ENCODE measurements around the gene TRPV5. TPM values are rescaled to one million over a fixed set of nuclear protein-coding genes. Genes with fewer than 3 reads are reported as not detected.

The TRPV5 gene
- total RNA-seq, 1 donor from 2014 or later, result not detected

DNA sequence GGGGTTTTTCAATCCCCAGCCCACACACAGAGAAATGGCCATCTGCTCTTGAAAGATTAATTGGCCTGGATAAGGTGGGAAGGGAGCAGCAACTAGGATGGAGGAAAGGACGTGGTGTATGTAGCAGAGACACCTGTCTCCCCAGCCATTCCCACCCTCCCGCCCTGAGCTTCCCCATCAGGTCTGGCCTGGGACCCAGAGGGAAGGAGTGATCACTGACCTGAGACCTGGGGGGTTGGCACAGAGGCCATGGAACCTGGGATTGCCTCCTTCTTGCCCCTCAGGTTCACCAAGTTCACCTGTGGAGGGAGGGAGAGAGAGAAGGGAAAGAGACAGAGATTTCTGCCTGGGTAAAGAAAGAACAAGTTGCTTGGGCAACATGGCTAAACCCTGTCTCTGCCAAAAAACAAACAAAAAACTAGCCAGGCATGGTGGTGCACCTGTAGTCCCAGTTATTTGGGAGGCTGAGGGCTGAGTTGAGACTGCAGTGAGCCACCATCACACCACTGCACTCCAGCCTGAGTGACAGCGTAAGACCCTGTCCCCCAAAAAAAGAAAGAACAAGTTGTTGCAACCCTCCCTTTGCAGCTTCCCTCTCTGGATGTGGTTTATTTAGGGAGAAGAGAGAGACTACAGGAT lies 36.7 kb downstream of the TRPV5 start:
- DNase-seq (ENCODE audit: low read depth), result no peak
- TF ChIP-seq, protein P1, sequence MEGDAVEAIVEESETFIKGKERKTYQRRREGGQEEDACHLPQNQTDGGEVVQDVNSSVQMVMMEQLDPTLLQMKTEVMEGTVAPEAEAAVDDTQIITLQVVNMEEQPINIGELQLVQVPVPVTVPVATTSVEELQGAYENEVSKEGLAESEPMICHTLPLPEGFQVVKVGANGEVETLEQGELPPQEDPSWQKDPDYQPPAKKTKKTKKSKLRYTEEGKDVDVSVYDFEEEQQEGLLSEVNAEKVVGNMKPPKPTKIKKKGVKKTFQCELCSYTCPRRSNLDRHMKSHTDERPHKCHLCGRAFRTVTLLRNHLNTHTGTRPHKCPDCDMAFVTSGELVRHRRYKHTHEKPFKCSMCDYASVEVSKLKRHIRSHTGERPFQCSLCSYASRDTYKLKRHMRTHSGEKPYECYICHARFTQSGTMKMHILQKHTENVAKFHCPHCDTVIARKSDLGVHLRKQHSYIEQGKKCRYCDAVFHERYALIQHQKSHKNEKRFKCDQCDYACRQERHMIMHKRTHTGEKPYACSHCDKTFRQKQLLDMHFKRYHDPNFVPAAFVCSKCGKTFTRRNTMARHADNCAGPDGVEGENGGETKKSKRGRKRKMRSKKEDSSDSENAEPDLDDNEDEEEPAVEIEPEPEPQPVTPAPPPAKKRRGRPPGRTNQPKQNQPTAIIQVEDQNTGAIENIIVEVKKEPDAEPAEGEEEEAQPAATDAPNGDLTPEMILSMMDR (conservative IDR thresholded peaks at IDR 0.05; ENCODE audit: low read depth, low read length), result no peak
- H3K4me3 ChIP-seq (ENCODE audit: low read depth, low read length), result no peak overlapping the region

DNA sequence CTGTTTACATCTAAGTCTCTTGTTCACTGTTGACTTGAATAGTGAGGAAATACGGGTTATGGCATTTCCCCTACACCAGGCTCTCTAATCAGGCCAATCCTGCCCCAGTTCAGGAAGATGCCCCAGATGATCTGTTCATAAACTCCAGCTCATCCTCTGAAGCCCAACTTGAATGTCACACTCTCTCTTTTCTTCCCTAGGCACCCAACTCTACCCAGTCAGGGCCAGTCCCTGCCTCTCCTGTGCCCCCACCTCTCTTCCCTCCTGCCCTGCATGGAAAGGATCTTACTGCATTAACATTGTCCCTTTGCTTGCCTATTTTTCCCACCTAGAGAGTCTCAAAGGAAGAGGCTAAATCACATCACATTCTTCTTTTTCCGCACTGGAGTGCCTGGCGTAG lies 37.4 kb downstream of the TRPV5 start:
- no peak overlapping the region for H3K4me3 ChIP-seq (ENCODE audit: low read depth, low read length)
- TF ChIP-seq, protein P1 (conservative IDR thresholded peaks at IDR 0.05; ENCODE audit: low read depth, low read length), result no peak
- DNase-seq (ENCODE audit: low read depth), result no peak

DNA sequence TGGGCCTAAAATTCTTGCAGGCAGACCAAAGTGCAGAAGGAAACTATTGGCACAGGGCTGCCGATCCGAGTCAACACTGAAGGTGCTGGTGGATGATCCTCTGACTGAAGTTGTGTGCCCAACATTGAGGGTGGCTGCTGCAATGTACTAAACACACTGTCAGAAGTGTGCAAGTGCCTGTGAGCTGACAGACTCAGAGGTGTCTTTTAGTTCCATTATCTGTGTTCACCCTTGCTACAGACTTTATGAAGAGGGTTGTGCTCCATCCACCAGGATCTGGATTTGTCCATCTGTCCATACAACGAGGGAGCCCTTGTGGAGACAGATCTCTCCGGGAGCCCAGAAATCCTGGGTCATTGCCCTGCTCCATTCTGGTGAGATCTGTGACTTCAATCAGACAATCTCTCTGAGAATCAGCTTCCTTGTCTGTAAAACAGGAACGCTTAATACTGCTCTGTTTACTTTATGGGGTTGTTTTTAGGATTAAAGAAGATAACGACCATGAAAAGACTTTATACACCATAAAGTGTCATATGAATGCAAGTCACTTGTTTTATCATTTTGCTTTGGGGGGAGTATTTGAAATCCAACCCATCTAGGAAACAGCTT lies 38.5 kb downstream of the TRPV5 start:
- H3K4me3 ChIP-seq (ENCODE audit: low read depth, low read length), result no peak overlapping the region
- TF ChIP-seq, protein P1 (conservative IDR thresholded peaks at IDR 0.05; ENCODE audit: low read depth, low read length), result no peak
- no peak for DNase-seq (ENCODE audit: low read depth)

DNA sequence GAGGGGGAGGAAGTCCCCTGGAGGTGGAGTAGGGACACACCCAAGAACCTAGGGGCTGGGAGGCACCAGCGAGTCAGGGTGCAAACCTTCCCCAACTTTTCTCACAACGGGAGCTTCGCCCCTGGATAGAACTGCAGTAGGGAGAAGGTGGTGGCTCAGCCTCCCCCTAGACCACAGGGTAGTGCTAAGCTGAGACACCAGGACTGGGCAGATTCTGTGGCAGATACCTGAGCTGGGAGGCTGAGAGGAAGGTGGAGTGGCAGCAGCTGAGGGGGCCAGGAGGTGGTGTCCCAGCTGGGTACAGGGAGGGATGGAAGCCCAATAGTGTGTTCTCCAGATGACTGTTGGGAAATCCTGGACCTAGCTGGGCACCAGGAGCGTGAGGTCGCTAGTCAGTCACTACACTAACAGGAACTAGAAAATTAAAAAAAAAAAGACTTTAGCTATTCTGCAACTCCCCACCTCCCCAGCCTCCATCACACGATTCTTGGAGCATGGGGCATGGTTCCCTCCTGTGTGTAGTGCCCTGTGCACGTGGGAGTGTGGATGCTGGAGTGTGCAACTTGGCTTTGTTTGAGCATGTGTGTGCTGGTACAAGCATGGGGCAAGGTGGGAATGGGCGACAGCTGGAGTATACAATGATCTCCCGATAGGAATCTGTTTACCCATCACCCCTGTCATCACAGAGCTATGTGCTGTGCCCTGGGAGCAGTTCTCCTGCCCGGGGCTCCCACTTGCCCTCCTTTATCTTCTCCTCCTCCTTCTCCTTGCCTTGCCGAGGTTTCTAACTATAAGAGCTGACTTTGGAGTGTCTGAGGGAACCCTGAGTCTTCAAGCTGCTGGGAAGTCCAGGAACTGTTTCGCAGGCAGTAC lies 39.2 kb downstream of the TRPV5 start:
- no peak for DNase-seq (ENCODE audit: low read depth)

DNA sequence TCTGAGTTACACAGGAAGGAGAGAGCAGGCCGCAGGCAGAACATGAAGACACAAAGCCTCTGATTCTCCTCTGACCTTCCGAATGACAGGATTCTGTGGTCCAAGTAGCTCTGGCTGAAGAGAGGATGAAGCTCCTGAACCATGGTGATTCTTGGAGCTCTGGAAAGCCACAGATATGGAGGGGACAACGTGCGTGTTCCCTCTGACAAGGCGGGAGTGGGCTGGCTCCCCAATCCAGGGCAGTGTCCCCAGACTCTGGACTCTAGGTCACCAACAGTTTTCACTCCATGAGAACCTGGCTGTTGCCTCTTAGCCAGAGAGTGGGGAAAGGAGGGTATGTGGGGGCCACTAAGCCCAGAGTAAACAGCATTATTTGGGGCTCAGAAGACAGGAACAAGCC lies 40.6 kb downstream of the TRPV5 start:
- TF ChIP-seq, protein P1 (conservative IDR thresholded peaks at IDR 0.05; ENCODE audit: low read depth, low read length), result no peak
- no peak for DNase-seq (ENCODE audit: low read depth)
- no peak overlapping the region for H3K4me3 ChIP-seq (ENCODE audit: low read depth, low read length)

More for the DNA sequence above, 39.2 kb downstream of the TRPV5 start:
- TF ChIP-seq, protein P1 (conservative IDR thresholded peaks at IDR 0.05; ENCODE audit: low read depth, low read length), result no peak
- H3K4me3 ChIP-seq (ENCODE audit: low read depth, low read length), result no peak overlapping the region

DNA sequence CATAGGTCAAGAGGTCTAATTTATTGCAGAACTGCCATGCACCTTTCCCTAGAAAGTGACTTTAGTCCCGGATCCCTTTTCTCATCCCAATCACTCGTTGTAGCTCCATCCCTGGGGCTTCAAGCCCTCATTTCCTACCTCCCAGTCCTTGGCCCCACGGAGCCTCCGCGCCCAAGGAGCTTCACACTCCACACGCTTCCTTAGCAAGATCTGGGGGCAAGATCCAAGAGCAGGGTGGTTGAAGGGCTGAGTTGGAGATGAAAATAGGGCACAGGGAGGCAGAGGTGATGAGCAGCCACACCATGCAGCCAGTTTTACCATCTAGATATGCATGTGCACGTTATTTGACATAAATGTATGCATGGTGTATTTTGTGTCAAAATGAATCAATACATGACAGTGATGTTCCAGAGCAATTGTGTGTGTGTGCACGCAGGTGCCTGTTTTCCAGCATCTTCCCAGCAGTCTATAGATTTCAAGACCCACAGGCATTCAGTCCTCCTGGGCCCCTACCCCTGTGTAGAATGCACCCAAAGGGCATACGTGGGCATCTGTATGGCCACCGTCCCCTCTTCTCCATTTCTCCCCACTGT lies 42.0 kb downstream of the TRPV5 start:
- TF ChIP-seq, protein P1 (conservative IDR thresholded peaks at IDR 0.05; ENCODE audit: low read depth, low read length), result no peak
- no peak for DNase-seq (ENCODE audit: low read depth)

More for the DNA sequence above, 42.0 kb downstream of the TRPV5 start:
- H3K4me3 ChIP-seq (ENCODE audit: low read depth, low read length), result no peak overlapping the region
